ENCODE data around the gene BRCC3. TPM values are rescaled to one million over a fixed set of nuclear protein-coding genes. Genes with fewer than 3 reads are reported as not detected.
A peak's percentile ranks its signal among the peaks of the same experiment; 100 is the strongest.

BRCC3 gene
- total RNA-seq, 1 donor from 2014 or later: 29.8 TPM

GRCh38 chrX:155054255-155054654 is 17.1 kb upstream of the BRCC3 start:
- no peaks in the 10 kb centered on the region for H3K27me3 Mint-ChIP-seq
- no peak for DNase-seq (ENCODE audit: extremely low spot score, unreplicated experiment)
- no peak for TF ChIP-seq CTCF (conservative IDR thresholded peaks at IDR 0.05)
- no peak overlapping the region for H3K27ac Mint-ChIP-seq
- no peak overlapping the region for H3K4me3 Mint-ChIP-seq
- no peaks in the 10 kb centered on the region for H3K9me3 Mint-ChIP-seq
- no peaks in the 10 kb centered on the region for H3K4me1 Mint-ChIP-seq (ENCODE audit: unreplicated experiment)
- peaks cover 10% of the 10 kb centered on the region for H3K36me3 Mint-ChIP-seq

- Mint-ChIP-seq H3K4me3 (no peak overlapping the region), H3K36me3 (peaks cover 10% of the 10 kb centered on the region), H3K27ac (no peak overlapping the region), H3K4me1 (ENCODE audit: unreplicated experiment) (no peaks in the 10 kb centered on the region), H3K9me3 (no peaks in the 10 kb centered on the region), H3K27me3 (no peaks in the 10 kb centered on the region)
- DNase-seq (ENCODE audit: extremely low spot score, unreplicated experiment): no peak
- TF ChIP-seq CTCF (conservative IDR thresholded peaks at IDR 0.05): no peak
Measured at GRCh38 chrX:155055494-155055893, 15.8 kb upstream of the BRCC3 start.

- Mint-ChIP-seq H3K4me3 (no peak overlapping the region), H3K27me3 (no peaks in the 10 kb centered on the region), H3K36me3 (peaks cover 8% of the 10 kb centered on the region), H3K4me1 (ENCODE audit: unreplicated experiment) (no peaks in the 10 kb centered on the region), H3K27ac (no peak overlapping the region), H3K9me3 (no peaks in the 10 kb centered on the region)
- DNase-seq (ENCODE audit: extremely low spot score, unreplicated experiment): no peak
- TF ChIP-seq CTCF (conservative IDR thresholded peaks at IDR 0.05): no peak
Measured at GRCh38 chrX:155056471-155056870, 14.8 kb upstream of the BRCC3 start.

GRCh38 chrX:155056877-155057792 is 14.2 kb upstream of the BRCC3 start:
- no peaks in the 10 kb centered on the region for H3K4me1 Mint-ChIP-seq (ENCODE audit: unreplicated experiment)
- no peak for DNase-seq (ENCODE audit: extremely low spot score, unreplicated experiment)
- H3K36me3 Mint-ChIP-seq: peaks cover 1% of the 10 kb centered on the region
- no peaks in the 10 kb centered on the region for H3K27me3 Mint-ChIP-seq
- peak overlapping the region; percentile 58 for H3K4me3 Mint-ChIP-seq
- peak; percentile 82 for TF ChIP-seq CTCF (conservative IDR thresholded peaks at IDR 0.05)
- no peaks in the 10 kb centered on the region for H3K9me3 Mint-ChIP-seq
- H3K27ac Mint-ChIP-seq: no peak overlapping the region

- Mint-ChIP-seq H3K4me1 (ENCODE audit: unreplicated experiment) (no peaks in the 10 kb centered on the region), H3K9me3 (no peaks in the 10 kb centered on the region), H3K4me3 (no peak overlapping the region), H3K36me3 (no peaks in the 10 kb centered on the region), H3K27me3 (no peaks in the 10 kb centered on the region), H3K27ac (no peak overlapping the region)
- TF ChIP-seq CTCF (conservative IDR thresholded peaks at IDR 0.05): no peak
- DNase-seq (ENCODE audit: extremely low spot score, unreplicated experiment): no peak
Measured at GRCh38 chrX:155061760-155062159, 9.5 kb upstream of the BRCC3 start.

Measured in type B pancreatic cell (in vitro differentiated cells).